BE2C (cell line): Measurements from ENCODE around the gene STAT4.

Source experiments
- DNase-seq: peaks from one replicate; pipeline ENCODE4 v3.0.0-alpha.2; 2020
- H3K27me3 ChIP-seq: fragments of 250-450 bp; sonication (Bioruptor Pico); 2 replicates; pipeline ENCODE4 v1.5.1; 2020; ENCODE audit warnings: mild to moderate bottlenecking
- H3K36me3 ChIP-seq: fragments of 250-450 bp; sonication (Bioruptor Pico); 2 replicates; pipeline ENCODE4 v1.5.1; 2020; ENCODE audit warnings: mild to moderate bottlenecking
- H3K4me1 ChIP-seq: fragments of 250-450 bp; sonication (Bioruptor Pico); 2 replicates; pipeline ENCODE4 v1.5.1; 2020
- H3K4me3 ChIP-seq: 2 replicates; pipeline ENCODE4 v1.5.1; 2011; ENCODE audit warnings: low read depth, low read length
- H3K9me3 ChIP-seq: fragments of 250-450 bp; sonication (Bioruptor Pico); 2 replicates; pipeline ENCODE4 v1.5.1; 2020
- CTCF ChIP-seq: IDR thresholded peaks from 2 replicates; pipeline ENCODE4 v1.5.1; 2012; ENCODE audit warnings: mild to moderate bottlenecking, low read depth, low read length

The STAT4 gene

GRCh38 chr2:191014653-191015020, 136.2 kb downstream of the STAT4 start:
- no peak for DNase-seq
- TF ChIP-seq CTCF = no peak

GRCh38 chr2:191013932-191014652, 136.7 kb downstream of the STAT4 start, which contains the start of gene STAT1:
Gene STAT1 (minus strand): TSS chr2:191014171. CDS start chr2:191010003, 4,168 bp downstream.
- Histone ChIP-seq H3K4me3 (peak within 1 kb of the TSS; percentile 80), H3K27me3 (no peaks in the 10 kb centered on the region), H3K4me1 (peaks cover 4% of the 10 kb centered on the region; the same call in 1 of the 2 replicates), H3K36me3 (no peaks in the 10 kb centered on the region), H3K9me3 (no peaks in the 10 kb centered on the region)
- peak; percentile 13 for TF ChIP-seq CTCF
- DNase-seq = peak; percentile 95

More at GRCh38 chr2:191014653-191015020, 136.2 kb downstream of the STAT4 start:
- H3K4me1 ChIP-seq = peaks cover 4% of the 10 kb centered on the region; the same call in 1 of the 2 replicates
- H3K9me3 ChIP-seq = no peaks in the 10 kb centered on the region
- H3K4me3 ChIP-seq = peak overlapping the region; percentile 80
- no peaks in the 10 kb centered on the region for H3K36me3 ChIP-seq
- H3K27me3 ChIP-seq = no peaks in the 10 kb centered on the region

GRCh38 chr2:191013682-191013931, 137.2 kb downstream of the STAT4 start:
- Histone ChIP-seq H3K4me1 (peaks cover 4% of the 10 kb centered on the region; the same call in 1 of the 2 replicates), H3K36me3 (no peaks in the 10 kb centered on the region; the same call in 1 of the 2 replicates), H3K27me3 (no peaks in the 10 kb centered on the region), H3K4me3 (peak overlapping the region; percentile 80), H3K9me3 (no peaks in the 10 kb centered on the region)
- no peak for DNase-seq
- no peak for TF ChIP-seq CTCF

GRCh38 chr2:191012845-191013681, 137.7 kb downstream of the STAT4 start:
- H3K27me3 ChIP-seq = no peaks in the 10 kb centered on the region
- H3K4me1 ChIP-seq = peaks cover 4% of the 10 kb centered on the region; the same call in 1 of the 2 replicates
- peaks cover 5% of the 10 kb centered on the region for H3K36me3 ChIP-seq
- no peak for TF ChIP-seq CTCF
- peak overlapping the region; percentile 80 for H3K4me3 ChIP-seq
- DNase-seq = no peak
- H3K9me3 ChIP-seq = no peaks in the 10 kb centered on the region

- Histone ChIP-seq H3K4me3 (no peak overlapping the region), H3K4me1 (peaks cover 4% of the 10 kb centered on the region; the same call in 1 of the 2 replicates), H3K36me3 (peaks cover 11% of the 10 kb centered on the region), H3K9me3 (no peaks in the 10 kb centered on the region), H3K27me3 (no peaks in the 10 kb centered on the region)
- no peak for DNase-seq
- TF ChIP-seq CTCF = no peak
These were observed 138.4 kb downstream of the STAT4 start for GRCh38 chr2:191012346-191012745.
